Measurements from ENCODE around the gene ARAP1. TPM values are rescaled to one million over a fixed set of nuclear protein-coding genes. Genes with fewer than 3 reads are reported as not detected.

The ARAP1 gene
- total and polyA plus RNA-seq, 7 experiments from 2014 or later, result 30.4 to 317 (median 132) TPM

GRCh38 chr11:72665911-72666472 lies 86.2 kb downstream of the ARAP1 start:
- intact Hi-C loops (cut with micrococcal nuclease), result no loop called here
- DNase-seq, result no peak
- H3K27ac ChIP-seq (ENCODE audit: low read depth, low read length), result no peak overlapping the region
- no peaks in the 10 kb centered on the region for H3K36me3 ChIP-seq (ENCODE audit: control insufficient read depth in 2 of 3, insufficient read depth in 3 of 3, low read length in 3 of 3)
- H3K9me3 ChIP-seq (ENCODE audit: control insufficient read depth in 2 of 3, low read length in 3 of 3), result peaks cover 0 to 7% (median 5%) of the 10 kb centered on the region in 3 experiments
- peaks cover 0 to 13% of the 10 kb centered on the region in 2 donors for H3K27me3 ChIP-seq (ENCODE audit: control insufficient read depth in 2 of 2, insufficient read depth in 2 of 2, low read length in 2 of 2)
- ChIA-PET CTCF (interaction anchor here (0.6 to 0.9 kb wide), 2 partner anchors 225 to 642 kb away, joined by 3 read pairs; no protein-coding TSS in a partner anchor), POLR2A (no interaction called here)
- no peak overlapping the region for H3K4me3 Mint-ChIP-seq
- ATAC-seq, result no peak
- H3K27me3 Mint-ChIP-seq, result peaks cover 21 to 59% (median 29%) of the 10 kb centered on the region in 5 donors
- H3K4me1 ChIP-seq (ENCODE audit: control insufficient read depth in 2 of 2, insufficient read depth in 2 of 2, low read length in 2 of 2), result no peaks in the 10 kb centered on the region
- peaks cover 0 to 17% (median 8%) of the 10 kb centered on the region in 11 donors for H3K9me3 Mint-ChIP-seq
- no peak overlapping the region for H3K4me3 ChIP-seq (ENCODE audit: low read length)
- H3K36me3 Mint-ChIP-seq, result peaks cover 0 to 6% (median 0%) of the 10 kb centered on the region in 5 donors
- peaks cover 0 to 9% (median 0%) of the 10 kb centered on the region in 7 donors for H3K4me1 Mint-ChIP-seq
- no peak overlapping the region for H3K27ac Mint-ChIP-seq

GRCh38 chr11:72662036-72662435 lies 90.2 kb downstream of the ARAP1 start:
- ChIA-PET CTCF (no interaction called here), POLR2A (no interaction called here)
- H3K27me3 Mint-ChIP-seq, result peaks cover 9 to 46% (median 15%) of the 10 kb centered on the region in 5 donors
- no peak overlapping the region for H3K4me3 ChIP-seq (ENCODE audit: low read length)
- peaks cover 0 to 6% (median 1%) of the 10 kb centered on the region in 11 donors for H3K9me3 Mint-ChIP-seq
- peaks cover 0 to 1% (median 0%) of the 10 kb centered on the region in 5 donors for H3K36me3 Mint-ChIP-seq
- no peaks in the 10 kb centered on the region for H3K27me3 ChIP-seq (ENCODE audit: control insufficient read depth in 2 of 2, insufficient read depth in 2 of 2, low read length in 2 of 2)
- no peaks in the 10 kb centered on the region for H3K4me1 ChIP-seq (ENCODE audit: control insufficient read depth in 2 of 2, insufficient read depth in 2 of 2, low read length in 2 of 2)
- H3K36me3 ChIP-seq (ENCODE audit: control insufficient read depth in 2 of 3, insufficient read depth in 3 of 3, low read length in 3 of 3), result no peaks in the 10 kb centered on the region
- intact Hi-C loops (cut with micrococcal nuclease), result no loop called here
- no peak for ATAC-seq
- no peak for DNase-seq
- no peak overlapping the region for H3K4me3 Mint-ChIP-seq
- no peak overlapping the region for H3K27ac ChIP-seq (ENCODE audit: low read depth, low read length)
- no peaks in the 10 kb centered on the region for H3K9me3 ChIP-seq (ENCODE audit: control insufficient read depth in 2 of 3, low read length in 3 of 3)
- no peak overlapping the region for H3K27ac Mint-ChIP-seq
- no peaks in the 10 kb centered on the region for H3K4me1 Mint-ChIP-seq

- Histone ChIP-seq H3K4me1 (ENCODE audit: control insufficient read depth in 2 of 2, insufficient read depth in 2 of 2, low read length in 2 of 2) (no peaks in the 10 kb centered on the region), H3K27me3 (ENCODE audit: control insufficient read depth in 2 of 2, insufficient read depth in 2 of 2, low read length in 2 of 2) (no peaks in the 10 kb centered on the region), H3K4me3 (ENCODE audit: low read length) (no peak overlapping the region), H3K36me3 (ENCODE audit: control insufficient read depth in 2 of 3, insufficient read depth in 3 of 3, low read length in 3 of 3) (no peaks in the 10 kb centered on the region), H3K9me3 (ENCODE audit: control insufficient read depth in 2 of 3, low read length in 3 of 3) (no peaks in the 10 kb centered on the region), H3K27ac (ENCODE audit: low read depth, low read length) (no peak overlapping the region)
- POLR2A ChIA-PET, result no interaction called here
- H3K27ac Mint-ChIP-seq, result no peak overlapping the region
- H3K27me3 Mint-ChIP-seq, result peaks cover 4 to 48% (median 15%) of the 10 kb centered on the region in 5 donors
- no peaks in the 10 kb centered on the region for H3K36me3 Mint-ChIP-seq
- no peaks in the 10 kb centered on the region for H3K4me1 Mint-ChIP-seq
- peaks cover 0 to 5% (median 0%) of the 10 kb centered on the region in 11 donors for H3K9me3 Mint-ChIP-seq
- DNase-seq (no peak), ATAC-seq (no peak)
- no peak overlapping the region for H3K4me3 Mint-ChIP-seq
- CTCF ChIA-PET, result no interaction called here
- intact Hi-C loops (cut with micrococcal nuclease), result no loop called here
These were observed 90.7 kb downstream of the ARAP1 start for GRCh38 chr11:72661486-72661885.

- intact Hi-C loops (cut with micrococcal nuclease), result no loop called here
- no peaks in the 10 kb centered on the region for H3K36me3 ChIP-seq (ENCODE audit: control insufficient read depth in 2 of 3, insufficient read depth in 3 of 3, low read length in 3 of 3)
- no peak overlapping the region for H3K27ac ChIP-seq (ENCODE audit: low read depth, low read length)
- H3K27me3 Mint-ChIP-seq, result peaks cover 0 to 33% (median 10%) of the 10 kb centered on the region in 5 donors
- H3K36me3 Mint-ChIP-seq, result no peaks in the 10 kb centered on the region
- no peaks in the 10 kb centered on the region for H3K9me3 ChIP-seq (ENCODE audit: control insufficient read depth in 2 of 3, low read length in 3 of 3)
- no peak overlapping the region for H3K4me3 ChIP-seq (ENCODE audit: low read length)
- ATAC-seq (no peak), DNase-seq (no peak)
- no peaks in the 10 kb centered on the region for H3K4me1 ChIP-seq (ENCODE audit: control insufficient read depth in 2 of 2, insufficient read depth in 2 of 2, low read length in 2 of 2)
- H3K27me3 ChIP-seq (ENCODE audit: control insufficient read depth in 2 of 2, insufficient read depth in 2 of 2, low read length in 2 of 2), result no peaks in the 10 kb centered on the region
- ChIA-PET POLR2A (no interaction called here), CTCF (no interaction called here)
- no peak overlapping the region for H3K27ac Mint-ChIP-seq
- no peaks in the 10 kb centered on the region for H3K9me3 Mint-ChIP-seq
- H3K4me1 Mint-ChIP-seq, result no peaks in the 10 kb centered on the region
- H3K4me3 Mint-ChIP-seq, result no peak overlapping the region
These were observed 93.1 kb downstream of the ARAP1 start for GRCh38 chr11:72658989-72659640.

- no peaks in the 10 kb centered on the region for H3K4me1 ChIP-seq (ENCODE audit: control insufficient read depth in 2 of 2, insufficient read depth in 2 of 2, low read length in 2 of 2)
- no peak for DNase-seq
These were observed 94.7 kb downstream of the ARAP1 start for GRCh38 chr11:72657411-72658100.

GRCh38 chr11:72655896-72656464 lies 96.2 kb downstream of the ARAP1 start:
- H3K27me3 Mint-ChIP-seq, result peaks cover 0 to 20% (median 0%) of the 10 kb centered on the region in 5 donors
- H3K4me3 Mint-ChIP-seq, result no peak overlapping the region
- H3K4me1 Mint-ChIP-seq, result no peaks in the 10 kb centered on the region
- POLR2A ChIA-PET, result no interaction called here
- no peak overlapping the region for H3K27ac ChIP-seq (ENCODE audit: low read depth, low read length)
- no peaks in the 10 kb centered on the region for H3K27me3 ChIP-seq (ENCODE audit: control insufficient read depth in 2 of 2, insufficient read depth in 2 of 2, low read length in 2 of 2)
- H3K9me3 Mint-ChIP-seq, result no peaks in the 10 kb centered on the region
- ATAC-seq (no peak), DNase-seq (no peak)
- no peak overlapping the region for H3K4me3 ChIP-seq (ENCODE audit: low read length)
- no peaks in the 10 kb centered on the region for H3K36me3 ChIP-seq (ENCODE audit: control insufficient read depth in 2 of 3, insufficient read depth in 3 of 3, low read length in 3 of 3)
- no peaks in the 10 kb centered on the region for H3K9me3 ChIP-seq (ENCODE audit: control insufficient read depth in 2 of 3, low read length in 3 of 3)
- H3K27ac Mint-ChIP-seq, result no peak overlapping the region
- CTCF ChIA-PET, result no interaction called here
- intact Hi-C loops (cut with micrococcal nuclease), result no loop called here
- H3K36me3 Mint-ChIP-seq, result no peaks in the 10 kb centered on the region
- no peaks in the 10 kb centered on the region for H3K4me1 ChIP-seq (ENCODE audit: control insufficient read depth in 2 of 2, insufficient read depth in 2 of 2, low read length in 2 of 2)

More at GRCh38 chr11:72657411-72658100, 94.7 kb downstream of the ARAP1 start:
- no peaks in the 10 kb centered on the region for H3K9me3 Mint-ChIP-seq
- H3K27ac Mint-ChIP-seq, result no peak overlapping the region
- no peak overlapping the region for H3K4me3 ChIP-seq (ENCODE audit: low read length)
- POLR2A ChIA-PET, result no interaction called here
- H3K4me1 Mint-ChIP-seq, result no peaks in the 10 kb centered on the region
- H3K36me3 Mint-ChIP-seq, result no peaks in the 10 kb centered on the region
- peaks cover 0 to 28% (median under 1%) of the 10 kb centered on the region in 5 donors for H3K27me3 Mint-ChIP-seq
- CTCF ChIA-PET, result interaction anchor here (1.1 kb wide), 1 partner anchor 26 kb away, joined by 3 read pairs; no protein-coding TSS in a partner anchor
- H3K27ac ChIP-seq (ENCODE audit: low read depth, low read length), result no peak overlapping the region
- H3K4me3 Mint-ChIP-seq, result no peak overlapping the region
- no peaks in the 10 kb centered on the region for H3K27me3 ChIP-seq (ENCODE audit: control insufficient read depth in 2 of 2, insufficient read depth in 2 of 2, low read length in 2 of 2)
- no peaks in the 10 kb centered on the region for H3K36me3 ChIP-seq (ENCODE audit: control insufficient read depth in 2 of 3, insufficient read depth in 3 of 3, low read length in 3 of 3)
- no peaks in the 10 kb centered on the region for H3K9me3 ChIP-seq (ENCODE audit: control insufficient read depth in 2 of 3, low read length in 3 of 3)
- ATAC-seq, result no peak
- intact Hi-C loops (cut with micrococcal nuclease), result no loop called here
